Lung (tissue), 12 donors: ENCODE results near the gene HECW1. TPM values are rescaled to one million over a fixed set of nuclear protein-coding genes. Genes with fewer than 3 reads are reported as not detected.
"Not testable (repeated sequence)": the region's sequence is repeated elsewhere in the genome, so short reads cannot be mapped to it uniquely, and the experiment has no call there.

Experiments
- ATAC-seq: fragments of 200-7000 bp; cut with Tn5 transposase; one replicate; pipeline ENCODE4 v1.9.1; 2020; ENCODE audit warnings: moderate number of reproducible peaks; ENCODE audit not compliant: insufficient read depth, low FRiP score
- DNase-seq, 3 donors: peaks; one replicate each; pipeline ENCODE4 v3.0.0-alpha.2; 2013 to 2017
- H3K27ac ChIP-seq, 2 donors: one replicate each; pipeline ENCODE4 v1.5.1; 2013; ENCODE audit warnings: mild to moderate bottlenecking in 2 of 2, moderate library complexity in 2 of 2, control low read depth in 1 of 2, inconsistent platforms in 1 of 2, low read depth in 1 of 2, low read length in 1 of 2
- H3K27me3 ChIP-seq, 3 donors: one replicate each; pipeline ENCODE4 v1.5.1; 2013; ENCODE audit warnings: low read length in 2 of 3; ENCODE audit not compliant: control insufficient read depth in 3 of 3, insufficient read depth in 3 of 3
- H3K36me3 ChIP-seq, 4 donors: one replicate each; pipeline ENCODE4 v1.5.1; 2013; ENCODE audit warnings: low read length in 4 of 4, mild to moderate bottlenecking in 1 of 4, moderate library complexity in 1 of 4; ENCODE audit not compliant: control insufficient read depth in 4 of 4, insufficient read depth in 4 of 4
- H3K4me1 ChIP-seq, 5 donors: one replicate each; pipeline ENCODE4 v1.5.1; 2013; ENCODE audit warnings: low read length in 5 of 5, mild to moderate bottlenecking in 2 of 5, moderate library complexity in 1 of 5; ENCODE audit not compliant: control insufficient read depth in 5 of 5, insufficient read depth in 5 of 5
- H3K4me3 ChIP-seq: one replicate; pipeline ENCODE4 v1.5.1; 2013; ENCODE audit warnings: mild to moderate bottlenecking, control low read depth, moderate library complexity
- H3K9ac ChIP-seq, 2 donors: one replicate each; pipeline ENCODE4 v1.5.1; 2013; ENCODE audit warnings: low read length in 2 of 2, control low read depth in 1 of 2; ENCODE audit not compliant: insufficient read depth in 1 of 2
- H3K9me3 ChIP-seq, 4 donors: one replicate each; pipeline ENCODE4 v1.5.1; 2013; ENCODE audit warnings: low read length in 3 of 4, mild to moderate bottlenecking in 1 of 4, moderate library complexity in 1 of 4; ENCODE audit not compliant: control insufficient read depth in 4 of 4, insufficient read depth in 3 of 4
- WGBS, 2 donors: extraction: QIAGEN DNeasy Blood & Tissue Kit; methylation state at CpG; one replicate each; pipeline ENCODE4 v1.1.7; 2013; 5-methylcytosine and 5-hydroxymethylcytosine counted together
- polyA plus RNA-seq, 2 donors: library from polyadenylated mRNA; stranded (reverse); fragments of 200-250 nt; gene quantifications; one replicate each; pipeline ENCODE4 v1.2.1, GENCODE V29; 2013
- total RNA-seq, 2 donors: library from RNA; depleted of rRNA in 1 of 2; stranded (reverse); fragments of >200 nt in 1 of 2; gene quantifications; one replicate each; pipeline ENCODE4 v1.2.1, GENCODE V29; 2014 to 2021
- TF ChIP-seq, protein P1 (sequence below): IDR thresholded peaks from 2 replicates; pipeline ENCODE4 v1.5.1; 2012; ENCODE audit warnings: mild to moderate bottlenecking; ENCODE audit errors: control extremely low read depth, extremely low read depth
- donor health status: control.
- donor health status: control.
- donor health status: Bipolar disorder and iron deficiency.
- donor health status: healthy.
- donor health status: DM: yes; HTN: yes; CAD: no.

Gene HECW1
- total and polyA plus RNA-seq, 4 donors = 0.05 to 0.21 (median 0.13) TPM

DNA sequence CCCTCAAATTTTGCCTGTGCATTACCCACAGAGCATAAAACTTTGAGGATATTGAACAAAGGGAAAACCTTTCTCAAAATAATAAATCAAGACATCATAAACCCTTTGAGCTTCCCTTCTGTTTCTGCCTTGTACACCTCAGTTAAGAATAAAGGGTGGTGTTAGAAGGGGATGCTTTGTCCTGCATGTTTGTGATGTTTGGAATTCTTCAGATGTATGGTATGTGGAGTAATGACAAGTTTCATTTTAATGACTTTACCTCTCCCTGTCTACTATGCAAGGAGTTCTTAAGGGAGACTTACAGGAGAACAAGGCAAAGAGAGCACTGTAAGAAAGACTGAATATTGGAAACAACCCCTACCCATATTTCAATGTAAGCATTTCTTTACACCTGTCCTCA lies 99.2 kb downstream of the HECW1 start:
- Histone ChIP-seq H3K4me3 (no peak overlapping the region), H3K27ac (no peak overlapping the region), H3K27me3 (peaks cover 0 to 2% (median 0%) of the 10 kb centered on the region in 3 donors), H3K4me1 (no peaks in the 10 kb centered on the region), H3K36me3 (no peaks in the 10 kb centered on the region), H3K9ac (no peak overlapping the region), H3K9me3 (no peaks in the 10 kb centered on the region)
- DNase-seq (no peak), ATAC-seq (no peak)
- TF ChIP-seq, protein P1, sequence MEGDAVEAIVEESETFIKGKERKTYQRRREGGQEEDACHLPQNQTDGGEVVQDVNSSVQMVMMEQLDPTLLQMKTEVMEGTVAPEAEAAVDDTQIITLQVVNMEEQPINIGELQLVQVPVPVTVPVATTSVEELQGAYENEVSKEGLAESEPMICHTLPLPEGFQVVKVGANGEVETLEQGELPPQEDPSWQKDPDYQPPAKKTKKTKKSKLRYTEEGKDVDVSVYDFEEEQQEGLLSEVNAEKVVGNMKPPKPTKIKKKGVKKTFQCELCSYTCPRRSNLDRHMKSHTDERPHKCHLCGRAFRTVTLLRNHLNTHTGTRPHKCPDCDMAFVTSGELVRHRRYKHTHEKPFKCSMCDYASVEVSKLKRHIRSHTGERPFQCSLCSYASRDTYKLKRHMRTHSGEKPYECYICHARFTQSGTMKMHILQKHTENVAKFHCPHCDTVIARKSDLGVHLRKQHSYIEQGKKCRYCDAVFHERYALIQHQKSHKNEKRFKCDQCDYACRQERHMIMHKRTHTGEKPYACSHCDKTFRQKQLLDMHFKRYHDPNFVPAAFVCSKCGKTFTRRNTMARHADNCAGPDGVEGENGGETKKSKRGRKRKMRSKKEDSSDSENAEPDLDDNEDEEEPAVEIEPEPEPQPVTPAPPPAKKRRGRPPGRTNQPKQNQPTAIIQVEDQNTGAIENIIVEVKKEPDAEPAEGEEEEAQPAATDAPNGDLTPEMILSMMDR = no peak

DNA sequence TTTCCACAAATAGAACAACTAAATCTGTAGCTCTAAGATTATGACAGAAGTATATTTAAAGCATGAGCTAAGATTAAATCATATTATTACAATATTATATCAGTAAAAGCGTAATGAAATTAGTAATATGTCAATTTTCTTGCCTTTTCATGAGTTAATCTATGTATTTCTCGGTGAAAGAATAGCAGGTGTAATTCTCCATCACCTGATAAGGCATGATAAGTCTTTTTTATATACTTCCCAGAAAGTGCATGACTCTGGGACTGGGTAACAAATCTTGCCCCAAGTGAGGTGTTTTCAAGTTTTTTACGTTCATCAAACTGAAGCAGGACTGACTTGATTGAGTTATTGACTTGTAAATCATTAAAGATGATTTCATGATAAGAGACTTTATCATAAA lies 100.5 kb downstream of the HECW1 start:
- 72 to 82% methylated on average over 3 of the region's 3 CpGs for WGBS, 2 donors
- H3K4me1 ChIP-seq = no peaks in the 10 kb centered on the region
- H3K36me3 ChIP-seq = no peaks in the 10 kb centered on the region
- peaks cover 0 to 2% (median 0%) of the 10 kb centered on the region in 3 donors for H3K27me3 ChIP-seq
- ATAC-seq (no peak), DNase-seq (no peak)
- H3K9me3 ChIP-seq = no peaks in the 10 kb centered on the region
- TF ChIP-seq, protein P1 = no peak
- H3K27ac ChIP-seq = no peak overlapping the region
- no peak overlapping the region for H3K4me3 ChIP-seq
- no peak overlapping the region for H3K9ac ChIP-seq

DNA sequence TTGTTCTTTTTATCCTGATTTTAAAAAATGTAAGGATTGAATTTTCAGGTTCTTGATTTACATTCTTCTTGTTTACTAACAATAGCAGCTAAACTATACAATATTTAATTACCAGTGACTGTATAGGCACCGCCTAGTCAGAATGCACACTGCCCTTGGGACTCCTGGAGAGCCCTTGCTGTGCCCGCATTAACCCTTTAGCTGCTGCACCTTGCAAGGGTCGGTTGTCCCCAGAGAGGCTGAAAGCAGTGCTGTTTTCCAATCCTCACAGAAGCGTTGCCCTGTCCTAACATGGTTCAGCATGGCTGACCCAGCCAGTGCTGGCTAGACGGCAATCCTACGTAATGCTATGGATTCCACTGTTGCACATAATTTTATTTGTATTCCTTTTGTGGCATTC lies 102.6 kb downstream of the HECW1 start:
- no peak for DNase-seq
- peaks cover 0 to 2% (median 0%) of the 10 kb centered on the region in 3 donors for H3K27me3 ChIP-seq
- no peak overlapping the region for H3K9ac ChIP-seq
- H3K27ac ChIP-seq = no peak overlapping the region
- TF ChIP-seq, protein P1 = no peak
- WGBS, 2 donors = 70 to 76% methylated on average over 6 of the region's 6 CpGs
- no peak for ATAC-seq
- no peaks in the 10 kb centered on the region for H3K36me3 ChIP-seq
- no peaks in the 10 kb centered on the region for H3K9me3 ChIP-seq
- no peaks in the 10 kb centered on the region for H3K4me1 ChIP-seq
- no peak overlapping the region for H3K4me3 ChIP-seq

- 93 to 95% methylated on average over 2 of the region's 2 CpGs for WGBS, 2 donors
- TF ChIP-seq, protein P1 = no peak
- H3K4me3 ChIP-seq = no peak overlapping the region
These were observed 104.6 kb downstream of the HECW1 start for GRCh38 chr7:43217055-43217454.

GRCh38 chr7:43218901-43219300 lies 106.5 kb downstream of the HECW1 start:
- not testable (repeated sequence) for H3K9ac ChIP-seq, H3K9me3 ChIP-seq, DNase-seq, H3K36me3 ChIP-seq, H3K4me1 ChIP-seq, H3K27ac ChIP-seq, ATAC-seq, H3K27me3 ChIP-seq, H3K4me3 ChIP-seq
- WGBS, 2 donors = 94% methylated on average over 4 of the region's 4 CpGs

More at GRCh38 chr7:43217055-43217454, 104.6 kb downstream of the HECW1 start:
- Histone ChIP-seq H3K4me1 (no peaks in the 10 kb centered on the region), H3K9me3 (no peaks in the 10 kb centered on the region), H3K9ac (no peak overlapping the region), H3K27ac (no peak overlapping the region), H3K36me3 (no peaks in the 10 kb centered on the region), H3K27me3 (peaks cover 0 to 2% (median 0%) of the 10 kb centered on the region in 3 donors)
- ATAC-seq (no peak), DNase-seq (no peak)
